Activated CD8-positive, alpha-beta T cell treated with anti-CD3 and anti-CD28 coated beads for 36 hours (primary cell): ENCODE data around the gene CDK5. TPM values are rescaled to one million over a fixed set of nuclear protein-coding genes. Genes with fewer than 3 reads are reported as not detected.
"Not testable (repeated sequence)": the region's sequence is repeated elsewhere in the genome, so short reads cannot be mapped to it uniquely, and the experiment has no call there.

Source experiments
- ATAC-seq: fragments of 200-7000 bp; cut with Tn5 transposase; one replicate; pipeline ENCODE4 v1.10.0; 2021; ENCODE audit warnings: mild to moderate bottlenecking, moderate library complexity
- CTCF ChIA-PET: fragments of 350-600 bp; sonication (Branson Sonifier 250); formaldehyde crosslinking; loops from one replicate; lab custom pipeline; 2021; ENCODE audit warnings: antibody characterized with exemption; lab: Charles Lee
- POLR2A ChIA-PET: fragments of 350-600 bp; sonication (Branson Sonifier 250); formaldehyde crosslinking; loops from one replicate; lab custom pipeline; 2021; ENCODE audit warnings: antibody characterized with exemption; lab: Charles Lee
- DNase-seq: peaks from one replicate; pipeline ENCODE4 v3.0.0-alpha.2; 2020
- H3K27ac Mint-ChIP-seq: one replicate; pipeline ENCODE4 v1.8.0; 2021; ENCODE audit warnings: mild to moderate bottlenecking, mixed read lengths
- H3K27me3 Mint-ChIP-seq: one replicate; pipeline ENCODE4 v1.8.0; 2021; ENCODE audit warnings: mixed read lengths
- H3K36me3 Mint-ChIP-seq: one replicate; pipeline ENCODE4 v1.8.0; 2021; ENCODE audit warnings: low read depth, mixed read lengths
- H3K4me1 Mint-ChIP-seq: one replicate; pipeline ENCODE4 v1.8.0; 2021; ENCODE audit warnings: low read depth, mixed read lengths
- H3K4me3 Mint-ChIP-seq: one replicate; pipeline ENCODE4 v1.8.0; 2021; ENCODE audit warnings: mild to moderate bottlenecking, moderate library complexity, mixed read lengths
- H3K9me3 Mint-ChIP-seq: one replicate; pipeline ENCODE4 v1.8.0; 2021; ENCODE audit warnings: mixed read lengths
- intact Hi-C: fragments of 100-400 bp; cut with micrococcal nuclease; formaldehyde crosslinking; loops from one replicate; pipeline ENCODE4 v1.10.0; 2022
- total RNA-seq, 2 experiments: library from RNA; stranded (reverse); gene quantifications; one replicate each; pipeline ENCODE4 v1.2.3, GENCODE V29; 2021
- TF ChIP-seq, protein P1 (sequence below): fragments of 200-600 bp; IDR thresholded peaks from one replicate; pipeline ENCODE4 v1.8.0; 2022; ENCODE audit warnings: antibody characterized with exemption, mild to moderate bottlenecking

Gene CDK5
- total RNA-seq, 2 experiments from 2014 or later = 9.9 to 10.4 TPM

- TF ChIP-seq, protein P1, sequence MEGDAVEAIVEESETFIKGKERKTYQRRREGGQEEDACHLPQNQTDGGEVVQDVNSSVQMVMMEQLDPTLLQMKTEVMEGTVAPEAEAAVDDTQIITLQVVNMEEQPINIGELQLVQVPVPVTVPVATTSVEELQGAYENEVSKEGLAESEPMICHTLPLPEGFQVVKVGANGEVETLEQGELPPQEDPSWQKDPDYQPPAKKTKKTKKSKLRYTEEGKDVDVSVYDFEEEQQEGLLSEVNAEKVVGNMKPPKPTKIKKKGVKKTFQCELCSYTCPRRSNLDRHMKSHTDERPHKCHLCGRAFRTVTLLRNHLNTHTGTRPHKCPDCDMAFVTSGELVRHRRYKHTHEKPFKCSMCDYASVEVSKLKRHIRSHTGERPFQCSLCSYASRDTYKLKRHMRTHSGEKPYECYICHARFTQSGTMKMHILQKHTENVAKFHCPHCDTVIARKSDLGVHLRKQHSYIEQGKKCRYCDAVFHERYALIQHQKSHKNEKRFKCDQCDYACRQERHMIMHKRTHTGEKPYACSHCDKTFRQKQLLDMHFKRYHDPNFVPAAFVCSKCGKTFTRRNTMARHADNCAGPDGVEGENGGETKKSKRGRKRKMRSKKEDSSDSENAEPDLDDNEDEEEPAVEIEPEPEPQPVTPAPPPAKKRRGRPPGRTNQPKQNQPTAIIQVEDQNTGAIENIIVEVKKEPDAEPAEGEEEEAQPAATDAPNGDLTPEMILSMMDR = no peak
- H3K27ac Mint-ChIP-seq = no peak overlapping the region
- no peaks in the 10 kb centered on the region for H3K9me3 Mint-ChIP-seq
Measured at GRCh38 chr7:151031011-151031410, 26.7 kb downstream of the CDK5 start.

DNA sequence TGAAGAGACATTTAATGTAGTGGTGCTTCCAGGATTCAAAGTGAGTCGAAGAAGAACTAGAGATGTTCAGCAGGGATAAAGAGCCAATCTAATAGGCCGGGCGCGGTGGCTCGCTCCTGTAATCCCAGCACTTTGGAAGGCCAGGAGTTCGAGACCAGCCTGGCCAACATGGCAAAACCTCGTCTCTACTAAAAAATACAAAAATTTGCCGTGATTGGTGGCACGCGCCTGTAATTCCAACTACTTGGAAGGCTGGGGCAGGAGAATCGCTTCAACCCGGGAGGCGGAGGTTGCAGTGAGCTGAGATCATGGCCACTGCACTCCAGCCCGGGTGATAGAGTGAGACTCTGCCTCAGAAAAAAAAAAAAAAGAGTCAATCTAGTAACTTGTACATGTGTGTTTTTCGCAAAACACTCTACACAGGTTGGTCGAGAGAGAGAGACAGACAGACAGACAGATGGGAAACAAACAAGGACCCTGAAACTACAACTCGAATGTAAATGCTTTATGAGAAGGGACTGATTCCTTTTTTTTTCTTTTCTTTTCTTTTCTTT lies 28.7 kb downstream of the CDK5 start:
- no peaks in the 10 kb centered on the region for H3K27me3 Mint-ChIP-seq
- H3K4me3 Mint-ChIP-seq = peak overlapping the region; percentile 88
- ChIA-PET CTCF (interaction anchor here (0.9 to 8.4 kb wide), 7 partner anchors 13 to 88 kb away, joined by 3 to 73 read pairs (median 6); partner anchors contain the start of gene SLC4A2), POLR2A (interaction anchor here (1.2 to 1.9 kb wide), 4 partner anchors 10 to 18 kb away, joined by 4 to 20 read pairs (median 8); no protein-coding TSS in a partner anchor)
- ATAC-seq (no peak), DNase-seq (no peak)
- intact Hi-C loops = loop anchor here (2.0 kb wide), 1 partner anchor 30 kb away; the partner anchor contains the start of gene SLC4A2
- no peaks in the 10 kb centered on the region for H3K9me3 Mint-ChIP-seq
- TF ChIP-seq, protein P1 = peak; percentile 18
- peaks cover 4% of the 10 kb centered on the region for H3K36me3 Mint-ChIP-seq
- peak overlapping the region; percentile 95 for H3K27ac Mint-ChIP-seq
- peaks cover 17% of the 10 kb centered on the region for H3K4me1 Mint-ChIP-seq

More at GRCh38 chr7:151031011-151031410, 26.7 kb downstream of the CDK5 start:
- Mint-ChIP-seq H3K36me3 (peaks cover 9% of the 10 kb centered on the region), H3K4me3 (no peak overlapping the region), H3K27me3 (no peaks in the 10 kb centered on the region), H3K4me1 (peaks cover 17% of the 10 kb centered on the region)
- ChIA-PET CTCF (interaction anchor here (2.3 to 8.4 kb wide), 2 partner anchors 15 to 80 kb away, joined by 8 to 73 read pairs; no protein-coding TSS in a partner anchor), POLR2A (interaction anchor here (0.6 kb wide), 1 partner anchor 34 kb away, joined by 3 read pairs; no protein-coding TSS in a partner anchor)
- DNase-seq (no peak), ATAC-seq (no peak)
- intact Hi-C loops = no loop called here

- intact Hi-C loops = loop anchor here (2.0 kb wide), 1 partner anchor 30 kb away; the partner anchor contains the start of gene SLC4A2
- ATAC-seq = peak; percentile 95
Measured at GRCh38 chr7:151028131-151028947, 29.4 kb downstream of the CDK5 start, which contains the start of gene ABCB8. ABCB8 (plus strand) TSS chr7:151028450; CDS start chr7:151028516, 66 bp downstream.

GRCh38 chr7:151027728-151028130 lies 30.0 kb downstream of the CDK5 start:
- Mint-ChIP-seq H3K4me1 (peaks cover 17% of the 10 kb centered on the region), H3K27ac (peak overlapping the region; percentile 95), H3K4me3 (peak overlapping the region; percentile 88)
- not testable (repeated sequence) for H3K36me3 Mint-ChIP-seq, H3K9me3 Mint-ChIP-seq, H3K27me3 Mint-ChIP-seq, DNase-seq
- intact Hi-C loops = loop anchor here (2.0 kb wide), 1 partner anchor 31 kb away; the partner anchor contains the start of gene SLC4A2
- peak; percentile 1 for ATAC-seq
- CTCF ChIA-PET = interaction anchor here (0.9 to 8.4 kb wide), 11 partner anchors 11 to 85 kb away, joined by 3 to 73 read pairs (median 4); partner anchors contain the start of gene SLC4A2
- POLR2A ChIA-PET = interaction anchor here (1.2 to 1.9 kb wide), 5 partner anchors 9 to 56 kb away, joined by 3 to 20 read pairs (median 7); partner anchors contain the start of gene TMUB1

More at GRCh38 chr7:151028131-151028947, 29.4 kb downstream of the CDK5 start, which contains the start of gene ABCB8:
- Mint-ChIP-seq H3K9me3 (no peaks in the 10 kb centered on the region), H3K27me3 (no peaks in the 10 kb centered on the region), H3K36me3 (peaks cover 4% of the 10 kb centered on the region), H3K4me3 (peak within 1 kb of the TSS; percentile 88), H3K27ac (peak within 1 kb of the TSS; percentile 95), H3K4me1 (peaks cover 17% of the 10 kb centered on the region)
- CTCF ChIA-PET = interaction anchor here (0.9 to 8.4 kb wide), 13 partner anchors 10 to 89 kb away, joined by 3 to 73 read pairs (median 4); partner anchors contain the start of gene SLC4A2
- TF ChIP-seq, protein P1 = peak; percentile 55
- POLR2A ChIA-PET = interaction anchor here (1.2 to 1.9 kb wide), 5 partner anchors 9 to 55 kb away, joined by 3 to 20 read pairs (median 7); partner anchors contain the start of gene TMUB1
- DNase-seq = peak; percentile 99

- Mint-ChIP-seq H3K4me3 (peak overlapping the region; percentile 88), H3K27ac (peak overlapping the region; percentile 95), H3K4me1 (peaks cover 17% of the 10 kb centered on the region)
- ChIA-PET CTCF (interaction anchor here (1.0 to 8.4 kb wide), 4 partner anchors 11 to 86 kb away, joined by 3 to 73 read pairs (median 16); no protein-coding TSS in a partner anchor), POLR2A (interaction anchor here (1.0 to 1.6 kb wide), 4 partner anchors 8 to 63 kb away, joined by 3 to 20 read pairs (median 4); partner anchors contain the start of gene TMUB1)
- DNase-seq, ATAC-seq, H3K9me3 Mint-ChIP-seq, intact Hi-C loops, H3K36me3 Mint-ChIP-seq, H3K27me3 Mint-ChIP-seq: not testable (repeated sequence)
Measured at GRCh38 chr7:151026771-151027727, 30.6 kb downstream of the CDK5 start.
